Keratinocyte (primary cell): ENCODE data around the gene SKI. TPM values are rescaled to one million over a fixed set of nuclear protein-coding genes. Genes with fewer than 3 reads are reported as not detected.

Experiments used
- DNase-seq: peaks from one replicate; pipeline ENCODE4 v3.0.0-alpha.2; 2011; ENCODE audit warnings: low read depth, missing footprints, low spot score
- FAIRE-seq: peaks from 2 replicates; lab custom pipeline; 2011; peaks lifted over from hg19 to GRCh38; lab: Jason Lieb, UNC
- H2AFZ ChIP-seq: 2 replicates; pipeline ENCODE4 v1.6.0; 2012; ENCODE audit warnings: low read length, control low read depth, inconsistent platforms; ENCODE audit not compliant: control insufficient read depth
- H3K27ac ChIP-seq: 2 replicates; pipeline ENCODE4 v1.5.1; 2011; ENCODE audit warnings: low read length; ENCODE audit not compliant: control insufficient read depth, insufficient read depth
- H3K27me3 ChIP-seq: 3 replicates; pipeline ENCODE4 v1.6.0; 2011; ENCODE audit warnings: low read length; ENCODE audit not compliant: control insufficient read depth, insufficient read depth; ENCODE audit errors: extremely low read depth
- H3K36me3 ChIP-seq, 2 experiments: 2 replicates in 1 of 2; 3 replicates in 1 of 2; pipeline ENCODE4 v1.5.1; 2011; ENCODE audit warnings: low read length in 2 of 2, mild to moderate bottlenecking in 1 of 2; ENCODE audit not compliant: control insufficient read depth in 2 of 2, insufficient read depth in 2 of 2; ENCODE audit errors: extremely low read depth in 1 of 2
- H3K4me1 ChIP-seq: 3 replicates; pipeline ENCODE4 v1.5.1; 2011; ENCODE audit warnings: low read length; ENCODE audit not compliant: control insufficient read depth, insufficient read depth; ENCODE audit errors: extremely low read depth
- H3K4me2 ChIP-seq: 3 replicates; pipeline ENCODE4 v1.6.0; 2011; ENCODE audit warnings: low read depth, low read length; ENCODE audit not compliant: control insufficient read depth, insufficient read depth; ENCODE audit errors: extremely low read depth
- H3K4me3 ChIP-seq, 3 experiments: fragments of 200-600 bp in 1 of 3; sonication (generic) in 1 of 3; 2 replicates in 2 of 3; 3 replicates in 1 of 3; pipeline ENCODE4 v1.5.1; 2011 to 2016; ENCODE audit warnings: low read length in 3 of 3, mild to moderate bottlenecking in 3 of 3, control low read depth in 2 of 3, inconsistent platforms in 1 of 3, low read depth in 1 of 3, mixed read lengths in 1 of 3, mixed run types in 1 of 3, moderate library complexity in 1 of 3; ENCODE audit not compliant: control insufficient read depth in 2 of 3, insufficient read depth in 2 of 3; ENCODE audit errors: extremely low read depth in 1 of 3
- H3K79me2 ChIP-seq: 2 replicates; pipeline ENCODE4 v1.6.0; 2012; ENCODE audit warnings: low read length; ENCODE audit not compliant: control insufficient read depth, insufficient read depth
- H3K9ac ChIP-seq: 3 replicates; pipeline ENCODE4 v1.6.0; 2011; ENCODE audit warnings: low read length; ENCODE audit not compliant: control insufficient read depth, insufficient read depth; ENCODE audit errors: extremely low read depth
- H3K9me1 ChIP-seq: 3 replicates; pipeline ENCODE4 v1.6.0; 2011; ENCODE audit warnings: low read length; ENCODE audit not compliant: control insufficient read depth, insufficient read depth; ENCODE audit errors: extremely low read depth
- H3K9me3 ChIP-seq: 2 replicates; pipeline ENCODE4 v1.5.1; 2012; ENCODE audit warnings: low read depth, low read length; ENCODE audit not compliant: control insufficient read depth
- H4K20me1 ChIP-seq: 3 replicates; pipeline ENCODE4 v1.6.0; 2011; ENCODE audit warnings: low read length; ENCODE audit not compliant: control insufficient read depth, insufficient read depth; ENCODE audit errors: extremely low read depth
- EZH2 ChIP-seq: IDR thresholded peaks from one replicate; pipeline ENCODE4 v1.6.1; 2012; ENCODE audit warnings: inconsistent platforms, mild to moderate bottlenecking, low read length, moderate library complexity
- dilution Hi-C: fragments of 300-500 bp; cut with MboI; formaldehyde crosslinking; loops from one replicate; pipeline ENCODE4 v1.7.0; 2020; ENCODE audit warnings: low sequenced_read_pairs; ENCODE audit not compliant: extremely low pct_ligation_motif_present
- polyA plus RNA-seq, 5 experiments: library from polyadenylated mRNA; depleted of rRNA in 3 of 5; stranded (reverse) in 3 of 5; stranded (forward) in 1 of 5; unstranded in 1 of 5; fragments of >200 nt; gene quantifications; 1 replicate in 1 of 5; 2 replicates in 3 of 5; 3 replicates in 1 of 5; pipeline versions ENCODE4 v1.2.1 to v1.2.3, GENCODE V29; 2011 to 2012; ENCODE audit warnings: missing spikeins in 2 of 5, low read depth in 1 of 5, low replicate concordance in 1 of 5
- TF ChIP-seq, protein P1 (sequence below), 3 experiments: IDR thresholded peaks in 1 of 3; conservative IDR thresholded peaks in 1 of 3; optimal IDR thresholded peaks in 1 of 3; 2 replicates in 2 of 3; 3 replicates in 1 of 3; pipeline versions ENCODE3 to v1.5.1; 2011; ENCODE audit warnings: low read length in 3 of 3, mild to moderate bottlenecking in 3 of 3, moderate library complexity in 2 of 3, control low read depth in 1 of 3, inconsistent platforms in 1 of 3; ENCODE audit not compliant: insufficient read depth in 2 of 3; ENCODE audit errors: extremely low read depth in 1 of 3

The SKI gene
- polyA plus RNA-seq, 1 donor (not counting 4 experiments of a cell fraction or from before 2014, with no cell fraction given): 4.8 TPM

- FAIRE-seq: no peak
- no peak for TF ChIP-seq EZH2
- TF ChIP-seq, protein P1, sequence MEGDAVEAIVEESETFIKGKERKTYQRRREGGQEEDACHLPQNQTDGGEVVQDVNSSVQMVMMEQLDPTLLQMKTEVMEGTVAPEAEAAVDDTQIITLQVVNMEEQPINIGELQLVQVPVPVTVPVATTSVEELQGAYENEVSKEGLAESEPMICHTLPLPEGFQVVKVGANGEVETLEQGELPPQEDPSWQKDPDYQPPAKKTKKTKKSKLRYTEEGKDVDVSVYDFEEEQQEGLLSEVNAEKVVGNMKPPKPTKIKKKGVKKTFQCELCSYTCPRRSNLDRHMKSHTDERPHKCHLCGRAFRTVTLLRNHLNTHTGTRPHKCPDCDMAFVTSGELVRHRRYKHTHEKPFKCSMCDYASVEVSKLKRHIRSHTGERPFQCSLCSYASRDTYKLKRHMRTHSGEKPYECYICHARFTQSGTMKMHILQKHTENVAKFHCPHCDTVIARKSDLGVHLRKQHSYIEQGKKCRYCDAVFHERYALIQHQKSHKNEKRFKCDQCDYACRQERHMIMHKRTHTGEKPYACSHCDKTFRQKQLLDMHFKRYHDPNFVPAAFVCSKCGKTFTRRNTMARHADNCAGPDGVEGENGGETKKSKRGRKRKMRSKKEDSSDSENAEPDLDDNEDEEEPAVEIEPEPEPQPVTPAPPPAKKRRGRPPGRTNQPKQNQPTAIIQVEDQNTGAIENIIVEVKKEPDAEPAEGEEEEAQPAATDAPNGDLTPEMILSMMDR (optimal IDR thresholded peaks at IDR 0.05 in 1 of 3, IDR thresholded peaks at IDR 0.05 in 1 of 3, conservative IDR thresholded peaks at IDR 0.05 in 1 of 3; ENCODE audit: extremely low read depth in 1 of 3, insufficient read depth in 2 of 3, low read length in 3 of 3): no peak
- Histone ChIP-seq H2AFZ (no peak overlapping the region), H3K9ac (no peak overlapping the region), H3K9me3 (peaks cover 23% of the 10 kb centered on the region), H3K4me3 (peak overlapping the region in 2 of 3 experiments; percentile 15 to 30), H3K4me1 (peaks cover 41% of the 10 kb centered on the region), H3K27me3 (no peaks in the 10 kb centered on the region), H3K9me1 (peaks cover 2% of the 10 kb centered on the region), H3K79me2 (peaks cover 99% of the 10 kb centered on the region), H3K27ac (peak overlapping the region; percentile 83), H4K20me1 (peaks cover 16% of the 10 kb centered on the region), H3K36me3 (peaks cover 9 to 24% of the 10 kb centered on the region in 2 experiments), H3K4me2 (peak overlapping the region; percentile 56)
- no peak for DNase-seq
- dilution Hi-C loops: no loop called here
Measured at GRCh38 chr1:2256435-2257244, 28.5 kb downstream of the SKI start.

DNA sequence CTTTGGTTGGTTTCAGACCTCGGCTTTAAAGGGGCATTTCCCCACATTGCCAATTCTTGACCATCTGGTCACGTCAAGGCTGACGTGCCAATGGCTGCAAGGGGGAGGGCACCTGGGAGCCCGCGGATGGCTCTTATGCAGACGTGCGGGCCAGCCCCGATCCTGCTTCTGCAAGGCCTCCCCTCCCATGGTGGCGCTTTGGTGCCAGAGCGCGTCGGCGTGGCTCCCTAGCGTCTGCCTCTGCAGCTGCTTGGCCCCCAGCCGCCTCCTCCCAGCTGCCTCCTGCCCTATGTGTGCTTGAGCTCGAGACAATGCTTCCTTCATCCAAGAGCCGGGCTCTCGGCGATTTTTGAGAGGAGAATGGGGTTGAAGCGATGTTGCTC, 29.1 kb downstream of the SKI start:
- Histone ChIP-seq H2AFZ (no peak overlapping the region), H4K20me1 (peaks cover 12% of the 10 kb centered on the region), H3K9me1 (peaks cover 2% of the 10 kb centered on the region), H3K9ac (no peak overlapping the region), H3K4me3 (peak overlapping the region in 2 of 3 experiments; percentile 15 to 30), H3K79me2 (peaks cover 99% of the 10 kb centered on the region), H3K9me3 (peaks cover 23% of the 10 kb centered on the region), H3K27ac (no peak overlapping the region), H3K27me3 (no peaks in the 10 kb centered on the region), H3K4me1 (peaks cover 36% of the 10 kb centered on the region), H3K4me2 (peak overlapping the region; percentile 56), H3K36me3 (peaks cover 9 to 24% of the 10 kb centered on the region in 2 experiments)
- no peak for DNase-seq
- FAIRE-seq: no peak
- dilution Hi-C loops: no loop called here
- TF ChIP-seq EZH2: no peak
- TF ChIP-seq, protein P1 (optimal IDR thresholded peaks at IDR 0.05 in 1 of 3, IDR thresholded peaks at IDR 0.05 in 1 of 3, conservative IDR thresholded peaks at IDR 0.05 in 1 of 3; ENCODE audit: extremely low read depth in 1 of 3, insufficient read depth in 2 of 3, low read length in 3 of 3): no peak
